Measurements from ENCODE around the gene ANKRD40. TPM values are rescaled to one million over a fixed set of nuclear protein-coding genes. Genes with fewer than 3 reads are reported as not detected.

The ANKRD40 gene
- total RNA-seq, 1 donor from 2014 or later: 21.6 TPM

- TF ChIP-seq POLR2AphosphoS5 (IDR thresholded peaks at IDR 0.05; ENCODE audit: insufficient read depth in 1 of 2, low read depth in 1 of 2) (no peak), CTCF (IDR thresholded peaks at IDR 0.05) (no peak), POLR2A (IDR thresholded peaks at IDR 0.05) (no peak)
- no peaks in the 10 kb centered on the region for H3K9me3 ChIP-seq
- H3K4me1 ChIP-seq: peaks cover 24% of the 10 kb centered on the region
- H3K27me3 ChIP-seq: no peaks in the 10 kb centered on the region
- no peak overlapping the region for H3K27ac ChIP-seq
- H3K36me3 ChIP-seq: peaks cover 0 to 13% of the 10 kb centered on the region in 2 donors
- intact Hi-C loops (cut with DNase I): loop anchor here (5.0 kb wide), 2 partner anchors 57 to 142 kb away; partner anchors contain the start of genes ABCC3 and SPATA20
- no peak for DNase-seq (ENCODE audit: extremely low spot score in 2 of 2)
- H3K4me3 ChIP-seq: no peak overlapping the region
Measured at GRCh38 chr17:50689251-50689650, 18.5 kb downstream of the ANKRD40 start.

GRCh38 chr17:50688245-50688644 is 19.5 kb downstream of the ANKRD40 start:
- no peaks in the 10 kb centered on the region for H3K9me3 ChIP-seq
- H3K4me3 ChIP-seq: no peak overlapping the region
- intact Hi-C loops (cut with DNase I): loop anchor here (5.0 kb wide), 2 partner anchors 56 to 141 kb away; partner anchors contain the start of genes ABCC3 and SPATA20
- no peak for TF ChIP-seq POLR2A (IDR thresholded peaks at IDR 0.05)
- no peak for TF ChIP-seq POLR2AphosphoS5 (IDR thresholded peaks at IDR 0.05; ENCODE audit: insufficient read depth in 1 of 2, low read depth in 1 of 2)
- no peak for TF ChIP-seq CTCF (IDR thresholded peaks at IDR 0.05)
- H3K27me3 ChIP-seq: no peaks in the 10 kb centered on the region
- peaks cover 24% of the 10 kb centered on the region for H3K4me1 ChIP-seq
- peaks cover 0 to 5% of the 10 kb centered on the region in 2 donors for H3K36me3 ChIP-seq
- peak overlapping the region; percentile 26 for H3K27ac ChIP-seq
- no peak for DNase-seq (ENCODE audit: extremely low spot score in 2 of 2)

GRCh38 chr17:50687200-50688066 is 20.3 kb downstream of the ANKRD40 start:
- intact Hi-C loops (cut with DNase I): loop anchor here (5.0 kb wide), 2 partner anchors 55 to 140 kb away; partner anchors contain the start of genes ABCC3 and SPATA20
- Histone ChIP-seq H3K27ac (peak overlapping the region; percentile 82), H3K9me3 (no peaks in the 10 kb centered on the region), H3K4me3 (no peak overlapping the region), H3K4me1 (peaks cover 24% of the 10 kb centered on the region), H3K36me3 (no peaks in the 10 kb centered on the region), H3K27me3 (no peaks in the 10 kb centered on the region)
- peak in 1 of 2 donors; percentile 93 for DNase-seq (ENCODE audit: extremely low spot score in 2 of 2)
- TF ChIP-seq CTCF (IDR thresholded peaks at IDR 0.05): no peak
- no peak for TF ChIP-seq POLR2AphosphoS5 (IDR thresholded peaks at IDR 0.05; ENCODE audit: insufficient read depth in 1 of 2, low read depth in 1 of 2)
- no peak for TF ChIP-seq POLR2A (IDR thresholded peaks at IDR 0.05)

- DNase-seq (ENCODE audit: extremely low spot score in 2 of 2): peak in 1 of 2 donors; percentile 97
- peaks cover 27% of the 10 kb centered on the region for H3K4me1 ChIP-seq
- intact Hi-C loops (cut with DNase I): loop anchor here (5.0 kb wide), 2 partner anchors 54 to 139 kb away; partner anchors contain the start of genes ABCC3 and SPATA20
Measured at GRCh38 chr17:50686494-50687199, 21.1 kb downstream of the ANKRD40 start.

More at GRCh38 chr17:50686494-50687199, 21.1 kb downstream of the ANKRD40 start:
- TF ChIP-seq CTCF (IDR thresholded peaks at IDR 0.05) (no peak), POLR2AphosphoS5 (IDR thresholded peaks at IDR 0.05; ENCODE audit: insufficient read depth in 1 of 2, low read depth in 1 of 2) (peak; percentile 63 to 66)
- no peak overlapping the region for H3K4me3 ChIP-seq
- no peaks in the 10 kb centered on the region for H3K27me3 ChIP-seq
- no peaks in the 10 kb centered on the region for H3K36me3 ChIP-seq
- peak overlapping the region; percentile 82 for H3K27ac ChIP-seq
- no peaks in the 10 kb centered on the region for H3K9me3 ChIP-seq
